HK-2 (cell line): ENCODE results near the gene CALM1.
A peak's percentile ranks its signal among the peaks of the same experiment; 100 is the strongest.

Experiments used
- DNase-seq: peaks from one replicate; pipeline ENCODE4 v3.0.0-alpha.2; 2018; ENCODE audit not compliant: unreplicated experiment

CALM1 gene

GRCh38 chr14:90396341-90397339 is at the start of gene CALM1:
CALM1 (plus strand) TSS chr14:90397029; CDS start chr14:90397231, 202 bp downstream.
- peak; percentile 94 for DNase-seq

- DNase-seq, result no peak
Observed at GRCh38 chr14:90348270-90348669, 48.6 kb upstream of the CALM1 start.

- DNase-seq, result no peak
Observed at GRCh38 chr14:90349739-90350138, 47.1 kb upstream of the CALM1 start.

- no peak for DNase-seq
Observed at GRCh38 chr14:90354551-90355298, 42.1 kb upstream of the CALM1 start.

GRCh38 chr14:90355540-90356518 is 41.0 kb upstream of the CALM1 start:
- no peak for DNase-seq

- DNase-seq, result no peak
Observed at GRCh38 chr14:90356925-90357324, 39.9 kb upstream of the CALM1 start.

GRCh38 chr14:90358359-90358758 is 38.5 kb upstream of the CALM1 start:
- no peak for DNase-seq

GRCh38 chr14:90361865-90362557 is 34.8 kb upstream of the CALM1 start:
- DNase-seq, result no peak

GRCh38 chr14:90362558-90362896 is 34.3 kb upstream of the CALM1 start:
- no peak for DNase-seq

- DNase-seq, result no peak
Observed at GRCh38 chr14:90368946-90369721, 27.7 kb upstream of the CALM1 start.

- DNase-seq, result no peak
Observed at GRCh38 chr14:90373887-90374286, 22.9 kb upstream of the CALM1 start.

GRCh38 chr14:90374813-90375212 is 22.0 kb upstream of the CALM1 start:
- DNase-seq, result no peak

GRCh38 chr14:90375934-90376333 is 20.9 kb upstream of the CALM1 start:
- DNase-seq, result no peak

GRCh38 chr14:90378249-90378648 is 18.6 kb upstream of the CALM1 start:
- DNase-seq, result no peak

GRCh38 chr14:90379106-90379505 is 17.7 kb upstream of the CALM1 start:
- DNase-seq, result no peak

- DNase-seq, result no peak
Observed at GRCh38 chr14:90381011-90381786, 15.6 kb upstream of the CALM1 start.

GRCh38 chr14:90381999-90382451 is 14.8 kb upstream of the CALM1 start:
- DNase-seq, result no peak

- peak; percentile 57 for DNase-seq
Observed at GRCh38 chr14:90382491-90383125, 14.2 kb upstream of the CALM1 start.
